Endothelial cell of umbilical vein (primary cell): ENCODE measurements around the gene NBEAL1. TPM values are rescaled to one million over a fixed set of nuclear protein-coding genes. Genes with fewer than 3 reads are reported as not detected.

Source experiments
- BruUV-seq: library from RNA; stranded (reverse); fragments of 400-500 nt; replicated peaks from 2 replicates; lab custom pipeline; 2021; lab: Mats Ljungman, UMichigan
- CTCF ChIA-PET: fragments of 300-600, 350-600 bp; sonication (Branson Sonifier 250); formaldehyde crosslinking; loops from one replicate; lab custom pipeline; 2021; ENCODE audit warnings: antibody characterized with exemption, inconsistent platforms; lab: Charles Lee
- POLR2A ChIA-PET: fragments of 300-600, 350-600 bp; sonication (Branson Sonifier 250); formaldehyde crosslinking; loops from one replicate; lab custom pipeline; 2021; ENCODE audit warnings: antibody characterized with exemption, inconsistent platforms; lab: Charles Lee
- DNase-seq: peaks from one replicate; pipeline ENCODE4 v3.0.0-alpha.2; 2011; ENCODE audit warnings: low read depth, low spot score
- FAIRE-seq: peaks from 2 replicates; lab custom pipeline; 2011; peaks lifted over from hg19 to GRCh38; lab: Jason Lieb, UNC
- H2AFZ ChIP-seq: 2 replicates; pipeline ENCODE4 v1.6.0; 2012; ENCODE audit warnings: low read depth, low read length, control low read depth, inconsistent platforms
- H3K27ac ChIP-seq: 2 replicates; pipeline ENCODE4 v1.5.1; 2011; ENCODE audit warnings: low read depth, mild to moderate bottlenecking, control low read depth, low read length, moderate library complexity; ENCODE audit not compliant: insufficient read depth
- H3K27me3 ChIP-seq, 2 experiments: 2 replicates each; pipeline versions ENCODE4 v1.6.0 to v1.6.1; 2011; ENCODE audit warnings: low read length in 2 of 2, mixed read lengths in 1 of 2; ENCODE audit not compliant: control insufficient read depth in 2 of 2, insufficient read depth in 2 of 2
- H3K36me3 ChIP-seq, 2 experiments: 2 replicates in 1 of 2; 3 replicates in 1 of 2; pipeline ENCODE4 v1.5.1; 2011; ENCODE audit warnings: low read length in 2 of 2, mild to moderate bottlenecking in 1 of 2, moderate library complexity in 1 of 2; ENCODE audit not compliant: control insufficient read depth in 2 of 2, insufficient read depth in 2 of 2; ENCODE audit errors: extremely low read depth in 1 of 2
- H3K4me1 ChIP-seq: 3 replicates; pipeline ENCODE4 v1.5.1; 2011; ENCODE audit warnings: mild to moderate bottlenecking, low read length; ENCODE audit not compliant: control insufficient read depth, insufficient read depth; ENCODE audit errors: extremely low read depth
- H3K4me2 ChIP-seq: 2 replicates; pipeline ENCODE4 v1.6.1; 2011; ENCODE audit warnings: low read length, control low read depth, mixed read lengths; ENCODE audit not compliant: insufficient read depth
- H3K4me3 ChIP-seq, 3 experiments: fragments of 200-600 bp in 1 of 3; sonication (generic), shearing (Covaris generic) in 1 of 3; replicated peaks in 1 of 3; 2 replicates each; pipeline ENCODE4 v1.5.1; 2011 to 2016; ENCODE audit warnings: control low read depth in 3 of 3, low read length in 3 of 3, mild to moderate bottlenecking in 2 of 3, inconsistent platforms in 1 of 3, low read depth in 1 of 3, moderate library complexity in 1 of 3; ENCODE audit not compliant: insufficient read depth in 1 of 3
- H3K79me2 ChIP-seq: 2 replicates; pipeline ENCODE4 v1.6.0; 2012; ENCODE audit warnings: low read length, inconsistent platforms; ENCODE audit not compliant: control insufficient read depth, insufficient read depth
- H3K9ac ChIP-seq: replicated peaks from 2 replicates; pipeline ENCODE3; 2011; ENCODE audit warnings: low read length, control low read depth; ENCODE audit not compliant: insufficient read depth; ENCODE audit errors: extremely low read depth
- H3K9me1 ChIP-seq: replicated peaks from 3 replicates; pipeline ENCODE4 v1.6.0; 2011; ENCODE audit warnings: mild to moderate bottlenecking, low read length; ENCODE audit not compliant: control insufficient read depth, insufficient read depth; ENCODE audit errors: extremely low read depth
- H3K9me3 ChIP-seq: replicated peaks from 2 replicates; pipeline ENCODE4 v1.5.1; 2012; ENCODE audit warnings: low read length, inconsistent platforms; ENCODE audit not compliant: control insufficient read depth, insufficient read depth
- H4K20me1 ChIP-seq: replicated peaks from 2 replicates; pipeline ENCODE3; 2011; ENCODE audit warnings: mild to moderate bottlenecking, low read length; ENCODE audit not compliant: control insufficient read depth, insufficient read depth; ENCODE audit errors: extremely low read depth
- EZH2 ChIP-seq: IDR thresholded peaks from 2 replicates; pipeline ENCODE4 v1.6.1; 2012; ENCODE audit warnings: borderline replicate concordance, low read depth, mild to moderate bottlenecking, moderate library complexity, low read length, inconsistent platforms; ENCODE audit not compliant: severe bottlenecking
- FOS ChIP-seq: IDR thresholded peaks from 2 replicates; pipeline ENCODE4 v1.6.1; 2011; ENCODE audit warnings: mild to moderate bottlenecking, low read length, moderate library complexity, borderline replicate concordance; ENCODE audit not compliant: insufficient read depth
- GATA2 ChIP-seq: IDR thresholded peaks from 2 replicates; pipeline ENCODE4 v1.7.0; 2011; ENCODE audit warnings: low read depth, mild to moderate bottlenecking, moderate library complexity, mixed read lengths, low read length; ENCODE audit not compliant: insufficient read length, insufficient read depth
- JUN ChIP-seq: IDR thresholded peaks from 2 replicates; pipeline ENCODE4 v1.6.1; 2011; ENCODE audit warnings: borderline replicate concordance, low read depth; ENCODE audit not compliant: insufficient read length, insufficient read depth
- MYC ChIP-seq: IDR thresholded peaks from one replicate; pipeline ENCODE4 v1.6.1; 2011; ENCODE audit warnings: mild to moderate bottlenecking, low read depth, low read length
- POLR2A ChIP-seq: IDR thresholded peaks from 2 replicates; pipeline ENCODE4 v1.6.1; 2012; ENCODE audit warnings: low read depth, mild to moderate bottlenecking, control low read depth, low read length
- POLR2AphosphoS5 ChIP-seq: IDR thresholded peaks from 2 replicates; pipeline ENCODE4 v1.6.1; 2012; ENCODE audit warnings: low read depth, mild to moderate bottlenecking, control low read depth, low read length, moderate library complexity; ENCODE audit not compliant: insufficient read depth
- dilution Hi-C: fragments of 300-500 bp; cut with MboI; formaldehyde crosslinking; loops from one replicate; pipeline ENCODE4 v1.15.0; 2019; ENCODE audit warnings: low sequenced_read_pairs; ENCODE audit not compliant: extremely low pct_ligation_motif_present
- intact Hi-C: fragments of 100-400 bp; cut with micrococcal nuclease; formaldehyde crosslinking; loops from one replicate; pipeline ENCODE4 v1.10.0; 2022
- polyA plus RNA-seq, 4 experiments: library from polyadenylated mRNA; depleted of rRNA in 3 of 4; stranded (reverse) in 3 of 4; unstranded in 1 of 4; fragments of >200 nt; gene quantifications; 2 replicates each; pipeline versions ENCODE4 v1.2.1 to v1.2.3, GENCODE V29; 2011 to 2012; ENCODE audit warnings: missing spikeins in 1 of 4
- total RNA-seq: library from RNA; stranded (reverse); gene quantifications from 2 replicates; pipeline ENCODE4 v1.2.3, GENCODE V29; 2021
- TF ChIP-seq, protein P1 (sequence below), 2 donors: IDR thresholded peaks; 1 replicate in 1 of 2; 2 replicates in 1 of 2; pipeline ENCODE4 v1.5.1; 2011; ENCODE audit warnings: low read length in 2 of 2, mild to moderate bottlenecking in 2 of 2, moderate library complexity in 2 of 2, control low read depth in 1 of 2, inconsistent platforms in 1 of 2, low read depth in 1 of 2; ENCODE audit not compliant: insufficient read depth in 1 of 2; ENCODE audit errors: extremely low read depth in 1 of 2
- TF ChIP-seq, protein P2 (sequence below): IDR thresholded peaks from 2 replicates; pipeline ENCODE4 v1.6.1; 2011; ENCODE audit not compliant: insufficient read depth, insufficient read length

NBEAL1 gene
- total and polyA plus RNA-seq, 2 donors (not counting 3 experiments of a cell fraction or from before 2014, with no cell fraction given), result 2.1 to 23.3 TPM

DNA sequence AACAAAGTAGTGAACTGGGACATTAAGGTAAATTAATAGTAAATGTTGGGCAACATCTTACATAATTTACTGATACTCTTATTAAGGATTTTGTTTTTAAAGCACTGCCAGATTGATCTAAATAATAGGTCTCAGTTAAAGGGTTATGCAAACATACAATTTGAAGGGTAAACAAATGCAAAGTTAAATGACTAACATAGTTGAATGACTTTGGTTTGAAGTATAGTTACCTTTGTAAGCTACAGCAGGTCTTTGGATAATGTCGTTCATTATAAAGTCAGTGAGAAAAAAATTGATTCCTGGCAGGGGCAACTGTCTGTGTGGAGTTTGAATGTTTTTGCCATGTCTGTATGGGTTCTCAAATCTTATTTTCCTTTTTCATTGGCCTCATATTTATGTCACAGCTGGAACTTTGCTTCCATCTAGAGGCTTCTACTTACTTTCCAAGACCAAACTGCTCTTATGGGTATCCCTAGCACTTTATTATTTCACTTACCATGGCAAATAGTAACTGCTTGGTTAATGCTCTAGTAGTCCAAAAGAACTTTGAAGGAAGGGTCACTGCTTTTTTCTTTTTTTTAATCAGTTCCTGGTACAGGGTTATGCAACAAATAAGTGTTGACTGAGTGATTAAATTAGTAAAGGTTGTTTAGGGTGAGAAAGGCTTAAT is 107.8 kb downstream of the NBEAL1 start:
- DNase-seq (peak; percentile 12), FAIRE-seq (no peak)
- BruUV-seq, result no TSS peak
- H3K27me3 ChIP-seq, result no peaks in the 10 kb centered on the region
- peaks cover 0 to 2% of the 10 kb centered on the region in 2 experiments for H3K36me3 ChIP-seq
- dilution Hi-C loops (no loop called here), intact Hi-C loops (no loop called here)
- no peaks in the 10 kb centered on the region for H3K4me1 ChIP-seq
- ChIA-PET CTCF (no interaction called here), POLR2A (no interaction called here)
- H3K4me3 ChIP-seq, result no peak overlapping the region
- H3K9me1 ChIP-seq, result no peaks in the 10 kb centered on the region
- no peak overlapping the region for H3K4me2 ChIP-seq
- no peaks in the 10 kb centered on the region for H3K9me3 ChIP-seq
- H4K20me1 ChIP-seq, result no peaks in the 10 kb centered on the region
- no peak overlapping the region for H3K27ac ChIP-seq
- no peak for TF ChIP-seq EZH2
- H2AFZ ChIP-seq, result no peak overlapping the region
- H3K79me2 ChIP-seq, result no peaks in the 10 kb centered on the region
- H3K9ac ChIP-seq, result no peak overlapping the region

DNA sequence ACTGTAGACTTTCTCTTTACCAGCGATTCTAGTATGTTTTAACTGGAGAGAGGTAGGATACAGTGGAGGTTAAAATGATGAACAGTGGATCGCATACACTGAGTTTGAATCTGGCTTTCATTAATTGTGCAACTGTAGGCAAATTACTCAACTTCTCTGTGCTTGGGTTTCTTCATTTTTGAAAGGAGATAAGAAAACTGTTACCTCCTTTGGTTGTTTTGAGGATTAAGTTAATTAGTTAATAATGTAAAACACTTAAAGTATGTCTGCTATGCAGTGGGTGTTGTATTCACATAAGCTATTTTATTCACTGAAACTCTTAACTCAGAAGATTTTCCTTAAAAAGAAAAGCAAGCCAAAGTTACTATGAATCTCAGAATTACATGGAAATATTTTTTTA is 112.3 kb downstream of the NBEAL1 start:
- TF ChIP-seq, protein P1, sequence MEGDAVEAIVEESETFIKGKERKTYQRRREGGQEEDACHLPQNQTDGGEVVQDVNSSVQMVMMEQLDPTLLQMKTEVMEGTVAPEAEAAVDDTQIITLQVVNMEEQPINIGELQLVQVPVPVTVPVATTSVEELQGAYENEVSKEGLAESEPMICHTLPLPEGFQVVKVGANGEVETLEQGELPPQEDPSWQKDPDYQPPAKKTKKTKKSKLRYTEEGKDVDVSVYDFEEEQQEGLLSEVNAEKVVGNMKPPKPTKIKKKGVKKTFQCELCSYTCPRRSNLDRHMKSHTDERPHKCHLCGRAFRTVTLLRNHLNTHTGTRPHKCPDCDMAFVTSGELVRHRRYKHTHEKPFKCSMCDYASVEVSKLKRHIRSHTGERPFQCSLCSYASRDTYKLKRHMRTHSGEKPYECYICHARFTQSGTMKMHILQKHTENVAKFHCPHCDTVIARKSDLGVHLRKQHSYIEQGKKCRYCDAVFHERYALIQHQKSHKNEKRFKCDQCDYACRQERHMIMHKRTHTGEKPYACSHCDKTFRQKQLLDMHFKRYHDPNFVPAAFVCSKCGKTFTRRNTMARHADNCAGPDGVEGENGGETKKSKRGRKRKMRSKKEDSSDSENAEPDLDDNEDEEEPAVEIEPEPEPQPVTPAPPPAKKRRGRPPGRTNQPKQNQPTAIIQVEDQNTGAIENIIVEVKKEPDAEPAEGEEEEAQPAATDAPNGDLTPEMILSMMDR (IDR thresholded peaks at IDR 0.05; ENCODE audit: extremely low read depth in 1 of 2, insufficient read depth in 1 of 2, low read depth in 1 of 2, low read length in 2 of 2), result no peak
- TF ChIP-seq EZH2 (no peak), FOS (no peak), GATA2 (no peak), MYC (no peak), POLR2A (no peak), JUN (no peak), POLR2AphosphoS5 (no peak)
- TF ChIP-seq, protein P2, sequence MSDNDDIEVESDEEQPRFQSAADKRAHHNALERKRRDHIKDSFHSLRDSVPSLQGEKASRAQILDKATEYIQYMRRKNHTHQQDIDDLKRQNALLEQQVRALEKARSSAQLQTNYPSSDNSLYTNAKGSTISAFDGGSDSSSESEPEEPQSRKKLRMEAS, result no peak
- POLR2A ChIA-PET, result no interaction called here
- Histone ChIP-seq H3K4me2 (no peak overlapping the region), H3K9ac (no peak overlapping the region), H4K20me1 (no peaks in the 10 kb centered on the region), H3K79me2 (no peaks in the 10 kb centered on the region), H3K27ac (no peak overlapping the region), H3K36me3 (peaks cover 0 to 2% of the 10 kb centered on the region in 2 experiments), H3K9me3 (no peaks in the 10 kb centered on the region), H2AFZ (no peak overlapping the region), H3K4me3 (no peak overlapping the region), H3K9me1 (no peaks in the 10 kb centered on the region), H3K4me1 (no peaks in the 10 kb centered on the region), H3K27me3 (no peaks in the 10 kb centered on the region)
- no TSS peak for BruUV-seq
- dilution Hi-C loops, result no loop called here
- intact Hi-C loops, result no loop called here
- DNase-seq (no peak), FAIRE-seq (no peak)
- CTCF ChIA-PET, result interaction anchor here (0.6 to 1.9 kb wide), 2 partner anchors 12 to 40 kb away, joined by 3 to 5 read pairs; no protein-coding TSS in a partner anchor
